ENCODE measurements around the gene PSMB10. TPM values are rescaled to one million over a fixed set of nuclear protein-coding genes. Genes with fewer than 3 reads are reported as not detected.

The PSMB10 gene
- total RNA-seq, 1 experiment from 2014 or later = 26.9 TPM

DNA sequence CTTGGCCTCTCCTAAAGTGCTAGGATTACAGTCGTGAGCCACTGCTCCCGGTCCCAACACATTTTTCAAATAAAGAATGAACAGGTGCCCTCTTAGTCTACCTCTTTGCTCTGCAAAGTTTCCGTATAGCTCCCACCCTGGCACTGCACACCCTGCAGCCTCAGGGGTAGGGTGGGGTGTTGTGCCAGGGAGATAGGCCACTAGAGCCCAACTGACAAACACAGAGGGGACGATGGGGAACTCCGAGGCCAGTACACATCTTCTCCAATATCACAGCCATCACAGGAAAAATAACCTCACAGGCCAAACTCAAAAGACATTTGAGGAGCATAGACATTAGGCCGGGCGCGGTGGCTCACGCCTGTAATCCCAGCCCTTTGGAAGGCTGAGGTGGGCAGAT, 34.5 kb upstream of the PSMB10 start:
- Mint-ChIP-seq H3K9me3 (ENCODE audit: unreplicated experiment) (no peaks in the 10 kb centered on the region), H3K27ac (ENCODE audit: unreplicated experiment) (no peak overlapping the region), H3K4me1 (ENCODE audit: low read depth, unreplicated experiment) (peaks cover 22% of the 10 kb centered on the region), H3K4me3 (ENCODE audit: unreplicated experiment) (no peak overlapping the region), H3K36me3 (ENCODE audit: insufficient read depth, unreplicated experiment) (peaks cover 18% of the 10 kb centered on the region), H3K27me3 (ENCODE audit: insufficient read depth, unreplicated experiment) (no peaks in the 10 kb centered on the region)
- ChIA-PET CTCF (no interaction called here), POLR2A (no interaction called here)
- intact Hi-C loops (cut with micrococcal nuclease; ENCODE audit: unreplicated experiment) = no loop called here
- no peaks in the 10 kb centered on the region; the same call in 1 of the 2 replicates for H3K36me3 ChIP-seq (ENCODE audit: control insufficient read depth, insufficient read depth, low read length)
- H3K9me3 ChIP-seq = no peaks in the 10 kb centered on the region
- BruUV-seq (replicated peaks) = no TSS peak
- DNase-seq = no peak
- no peaks in the 10 kb centered on the region for H3K27me3 ChIP-seq (replicated peaks; ENCODE audit: control insufficient read depth, insufficient read depth, low read length)
- TF ChIP-seq, protein P1, sequence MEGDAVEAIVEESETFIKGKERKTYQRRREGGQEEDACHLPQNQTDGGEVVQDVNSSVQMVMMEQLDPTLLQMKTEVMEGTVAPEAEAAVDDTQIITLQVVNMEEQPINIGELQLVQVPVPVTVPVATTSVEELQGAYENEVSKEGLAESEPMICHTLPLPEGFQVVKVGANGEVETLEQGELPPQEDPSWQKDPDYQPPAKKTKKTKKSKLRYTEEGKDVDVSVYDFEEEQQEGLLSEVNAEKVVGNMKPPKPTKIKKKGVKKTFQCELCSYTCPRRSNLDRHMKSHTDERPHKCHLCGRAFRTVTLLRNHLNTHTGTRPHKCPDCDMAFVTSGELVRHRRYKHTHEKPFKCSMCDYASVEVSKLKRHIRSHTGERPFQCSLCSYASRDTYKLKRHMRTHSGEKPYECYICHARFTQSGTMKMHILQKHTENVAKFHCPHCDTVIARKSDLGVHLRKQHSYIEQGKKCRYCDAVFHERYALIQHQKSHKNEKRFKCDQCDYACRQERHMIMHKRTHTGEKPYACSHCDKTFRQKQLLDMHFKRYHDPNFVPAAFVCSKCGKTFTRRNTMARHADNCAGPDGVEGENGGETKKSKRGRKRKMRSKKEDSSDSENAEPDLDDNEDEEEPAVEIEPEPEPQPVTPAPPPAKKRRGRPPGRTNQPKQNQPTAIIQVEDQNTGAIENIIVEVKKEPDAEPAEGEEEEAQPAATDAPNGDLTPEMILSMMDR (IDR thresholded peaks at IDR 0.05; ENCODE audit: insufficient read depth in 1 of 2, low read depth in 1 of 2, low read length in 1 of 2, severe bottlenecking in 1 of 2, unreplicated experiment in 1 of 2) = no peak
- H3K4me3 ChIP-seq (ENCODE audit: low read depth, low read length) = no peak overlapping the region
- peaks cover 21% of the 10 kb centered on the region for H3K4me1 ChIP-seq

DNA sequence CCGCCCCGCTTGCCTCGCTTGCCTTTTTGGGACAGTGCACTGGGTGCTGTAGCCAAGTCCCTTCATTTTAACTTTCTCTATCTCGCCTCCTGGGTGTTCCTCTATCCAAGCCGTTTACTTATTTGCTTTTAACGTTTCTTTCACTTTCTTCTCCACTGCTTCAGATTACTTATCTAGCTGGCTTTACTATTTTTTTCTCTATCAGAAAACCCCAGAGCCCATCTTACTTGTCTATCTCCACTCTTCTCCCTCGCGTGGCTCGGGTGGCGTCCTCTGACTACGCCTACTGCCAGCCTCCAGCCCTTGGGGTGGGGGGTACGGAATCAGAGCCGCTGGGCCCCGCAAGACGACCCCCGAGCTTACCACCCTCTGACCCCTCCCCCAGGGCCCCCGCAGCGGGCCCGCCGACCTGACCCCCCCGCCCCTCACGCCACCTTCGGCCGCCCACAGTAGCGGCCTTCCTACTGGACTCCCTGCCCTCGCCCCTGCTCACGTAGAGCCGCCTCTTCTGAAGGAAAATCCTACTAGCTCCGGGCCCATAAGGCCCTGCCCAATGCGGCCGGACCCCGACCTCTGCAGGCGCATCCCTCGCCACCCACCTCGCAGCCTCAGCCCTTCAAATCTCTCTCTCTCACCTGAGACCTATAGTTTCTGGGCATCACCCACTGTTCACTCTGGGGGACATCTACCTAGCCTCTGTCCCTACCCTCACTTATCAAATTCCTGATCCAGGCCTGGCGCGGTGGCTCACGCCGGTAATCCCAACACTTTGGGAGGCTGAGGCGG, 32.8 kb upstream of the PSMB10 start:
- peak overlapping the region; percentile 93 for H3K27ac Mint-ChIP-seq (ENCODE audit: unreplicated experiment)
- no peak for DNase-seq

DNA sequence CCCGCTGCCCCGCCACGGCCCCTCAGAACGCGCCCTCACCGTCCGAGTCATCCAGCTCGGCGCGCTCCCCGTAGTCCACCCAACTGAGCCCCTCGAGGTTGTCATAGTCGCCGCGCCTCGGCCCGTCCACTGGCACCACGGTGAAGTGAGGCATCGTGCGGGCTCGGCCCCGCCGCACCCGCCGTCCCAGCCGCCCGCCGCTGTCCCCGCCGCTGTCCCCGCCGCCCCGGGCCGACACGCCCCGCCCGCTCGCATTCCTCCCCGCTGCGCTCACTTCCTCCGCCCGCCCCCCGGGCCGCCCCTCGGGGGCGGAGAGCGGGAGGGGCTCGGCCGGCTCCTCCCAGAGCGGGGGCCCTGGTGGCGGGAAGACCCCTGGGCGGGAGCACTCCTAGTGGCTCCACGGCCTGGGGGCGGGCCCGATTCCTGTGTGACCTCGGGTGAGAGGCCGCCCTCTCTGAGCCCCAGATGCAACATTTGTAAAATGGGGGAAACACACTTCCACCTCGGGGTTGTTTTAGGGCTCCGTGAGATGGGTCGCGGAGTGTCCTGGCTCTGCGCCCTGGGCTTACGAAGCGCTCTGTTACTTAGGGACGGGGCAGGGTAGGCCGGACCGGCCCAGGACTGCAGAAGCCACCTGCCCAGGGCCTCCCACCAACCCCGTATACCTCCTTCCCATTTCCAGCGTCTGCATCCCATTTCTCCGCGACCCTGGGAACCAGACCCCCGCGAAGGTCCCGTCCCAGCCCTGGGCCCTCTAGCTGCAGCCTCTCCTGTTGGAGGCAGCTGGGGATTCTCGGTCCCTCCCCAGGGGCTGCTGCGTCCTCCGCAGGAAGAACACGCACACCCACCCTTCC, 32.0 kb upstream of the PSMB10 start, which contains the start of gene SLC12A4:
TSS of gene SLC12A4 (minus strand) at position 238 of the 854 bp plus-strand sequence. CDS start at position 154, 84 bp downstream.
- peak within 1 kb of the TSS; percentile 89 for H3K4me3 Mint-ChIP-seq (ENCODE audit: unreplicated experiment)
- peak; percentile 90 to 94 for DNase-seq
- ChIA-PET POLR2A (interaction anchor here (0.7 kb wide), 1 partner anchor 269 kb away, joined by 3 read pairs; no protein-coding TSS in a partner anchor), CTCF (no interaction called here)
- peaks cover 33% of the 10 kb centered on the region for H3K36me3 Mint-ChIP-seq (ENCODE audit: insufficient read depth, unreplicated experiment)
- intact Hi-C loops (cut with micrococcal nuclease; ENCODE audit: unreplicated experiment) = loop anchor here (1.0 kb wide), 1 partner anchor 33 kb away; no protein-coding TSS in a partner anchor
- Histone ChIP-seq H3K4me1 (peaks cover 29% of the 10 kb centered on the region), H3K36me3 (ENCODE audit: control insufficient read depth, insufficient read depth, low read length) (peaks cover 3% of the 10 kb centered on the region), H3K9me3 (no peaks in the 10 kb centered on the region), H3K27me3 (replicated peaks; ENCODE audit: control insufficient read depth, insufficient read depth, low read length) (no peaks in the 10 kb centered on the region), H3K4me3 (ENCODE audit: low read depth, low read length) (peak within 1 kb of the TSS; percentile 66)
- peak within 1 kb of the TSS; percentile 93 for H3K27ac Mint-ChIP-seq (ENCODE audit: unreplicated experiment)
- TSS peak; percentile 41 for BruUV-seq (replicated peaks)
- no peaks in the 10 kb centered on the region for H3K27me3 Mint-ChIP-seq (ENCODE audit: insufficient read depth, unreplicated experiment)
- TF ChIP-seq, protein P1 (IDR thresholded peaks at IDR 0.05; ENCODE audit: insufficient read depth in 1 of 2, low read depth in 1 of 2, low read length in 1 of 2, severe bottlenecking in 1 of 2, unreplicated experiment in 1 of 2) = no peak
- H3K4me1 Mint-ChIP-seq (ENCODE audit: low read depth, unreplicated experiment) = peaks cover 35% of the 10 kb centered on the region
- no peaks in the 10 kb centered on the region for H3K9me3 Mint-ChIP-seq (ENCODE audit: unreplicated experiment)

More for the DNA sequence above, 32.8 kb upstream of the PSMB10 start:
- intact Hi-C loops (cut with micrococcal nuclease; ENCODE audit: unreplicated experiment) = no loop called here
- peaks cover 3% of the 10 kb centered on the region for H3K36me3 ChIP-seq (ENCODE audit: control insufficient read depth, insufficient read depth, low read length)
- ChIA-PET CTCF (interaction anchor here (0.6 kb wide), 1 partner anchor 259 kb away, joined by 3 read pairs; no protein-coding TSS in a partner anchor), POLR2A (no interaction called here)
- peak overlapping the region; percentile 66 for H3K4me3 ChIP-seq (ENCODE audit: low read depth, low read length)
- Mint-ChIP-seq H3K27me3 (ENCODE audit: insufficient read depth, unreplicated experiment) (no peaks in the 10 kb centered on the region), H3K9me3 (ENCODE audit: unreplicated experiment) (no peaks in the 10 kb centered on the region), H3K36me3 (ENCODE audit: insufficient read depth, unreplicated experiment) (peaks cover 33% of the 10 kb centered on the region), H3K4me3 (ENCODE audit: unreplicated experiment) (peak overlapping the region; percentile 89), H3K4me1 (ENCODE audit: low read depth, unreplicated experiment) (peaks cover 35% of the 10 kb centered on the region)
- peaks cover 29% of the 10 kb centered on the region for H3K4me1 ChIP-seq
- H3K9me3 ChIP-seq = no peaks in the 10 kb centered on the region
- H3K27me3 ChIP-seq (replicated peaks; ENCODE audit: control insufficient read depth, insufficient read depth, low read length) = no peaks in the 10 kb centered on the region
- BruUV-seq (replicated peaks) = no TSS peak
- TF ChIP-seq, protein P1 (IDR thresholded peaks at IDR 0.05; ENCODE audit: insufficient read depth in 1 of 2, low read depth in 1 of 2, low read length in 1 of 2, severe bottlenecking in 1 of 2, unreplicated experiment in 1 of 2) = no peak

Measured in Caco-2 (cell line).